WTC11 (cell line): ENCODE results near the gene PI3. TPM values are rescaled to one million over a fixed set of nuclear protein-coding genes. Genes with fewer than 3 reads are reported as not detected.

Experiments
- ATAC-seq: fragments of 200-7000 bp; cut with Tn5 transposase; 2 replicates; pipeline ENCODE4 v1.10.0; 2021; ENCODE audit warnings: mild to moderate bottlenecking, moderate library complexity
- CTCF ChIA-PET: fragments of 300-600 bp; sonication (Branson Sonifier 250); formaldehyde crosslinking; loops from one replicate; lab custom pipeline; 2021; ENCODE audit warnings: antibody characterized with exemption; lab: Charles Lee
- POLR2A ChIA-PET: fragments of 350-600 bp; sonication (Branson Sonifier 250); formaldehyde crosslinking; loops from one replicate; lab custom pipeline; 2021; ENCODE audit warnings: antibody characterized with exemption; lab: Charles Lee
- DNase-seq: peaks from one replicate; pipeline ENCODE4 v3.0.0; 2021; ENCODE audit warnings: low spot score
- H3K27ac Mint-ChIP-seq: 2 replicates; pipeline ENCODE4 v1.8.0; 2021; ENCODE audit warnings: mixed read lengths
- H3K27me3 Mint-ChIP-seq: 2 replicates; pipeline ENCODE4 v1.8.0; 2021; ENCODE audit warnings: low read depth, mild to moderate bottlenecking, moderate library complexity, mixed read lengths
- H3K36me3 Mint-ChIP-seq: 2 replicates; pipeline ENCODE4 v1.8.0; 2021; ENCODE audit warnings: mixed read lengths
- H3K4me1 Mint-ChIP-seq: 2 replicates; pipeline ENCODE4 v1.8.0; 2022; ENCODE audit warnings: mixed read lengths
- H3K4me3 Mint-ChIP-seq: 2 replicates; pipeline ENCODE4 v1.8.0; 2021; ENCODE audit warnings: mild to moderate bottlenecking, moderate library complexity, mixed read lengths
- H3K9me3 Mint-ChIP-seq: 2 replicates; pipeline ENCODE4 v1.8.0; 2021; ENCODE audit warnings: mixed read lengths
- AFF4 ChIP-seq: sonication (generic); formaldehyde crosslinking; IDR thresholded peaks from 2 replicates; pipeline ENCODE4 v1.8.1; 2023; ENCODE audit warnings: mild to moderate bottlenecking, missing genetic modification reagents, borderline replicate concordance
- ATF1 ChIP-seq: sonication (generic); formaldehyde crosslinking; IDR thresholded peaks from 2 replicates; pipeline ENCODE4 v1.8.1; 2023; ENCODE audit warnings: mild to moderate bottlenecking, moderate library complexity, missing genetic modification reagents
- E2F4 ChIP-seq: sonication (generic); formaldehyde crosslinking; IDR thresholded peaks from 2 replicates; pipeline ENCODE4 v1.8.1; 2022; ENCODE audit warnings: low read depth, mild to moderate bottlenecking, moderate library complexity, missing genetic modification reagents, borderline replicate concordance
- ELF4 ChIP-seq: sonication (generic); formaldehyde crosslinking; IDR thresholded peaks from 2 replicates; pipeline ENCODE4 v1.8.1; 2022; ENCODE audit warnings: low read depth, mild to moderate bottlenecking, moderate library complexity, missing genetic modification reagents
- FOXP1 ChIP-seq: sonication (generic); formaldehyde crosslinking; IDR thresholded peaks from 2 replicates; pipeline ENCODE4 v1.8.0; 2022; ENCODE audit warnings: missing genetic modification reagents, mild to moderate bottlenecking, moderate library complexity, borderline replicate concordance
- FOXP4 ChIP-seq: sonication (generic); formaldehyde crosslinking; IDR thresholded peaks from 2 replicates; pipeline ENCODE4 v1.8.0; 2022; ENCODE audit warnings: mild to moderate bottlenecking, missing genetic modification reagents
- HMGA2 ChIP-seq: fragments of 250-450 bp; sonication (Bioruptor Pico); IDR thresholded peaks from 2 replicates; pipeline ENCODE4 v1.4.0; 2021; ENCODE audit warnings: mild to moderate bottlenecking, moderate library complexity
- JUN ChIP-seq: sonication (generic); formaldehyde crosslinking; IDR thresholded peaks from 2 replicates; pipeline ENCODE4 v1.8.0; 2023; ENCODE audit warnings: mild to moderate bottlenecking, missing genetic modification reagents
- MXD4 ChIP-seq: fragments of 250-450 bp; sonication (Bioruptor Pico); IDR thresholded peaks from 2 replicates; pipeline ENCODE4 v1.8.0; 2021; ENCODE audit warnings: mild to moderate bottlenecking, moderate library complexity, borderline replicate concordance
- MYBL2 ChIP-seq: sonication (generic); formaldehyde crosslinking; IDR thresholded peaks from 2 replicates; pipeline ENCODE4 v1.8.1; 2023; ENCODE audit warnings: mild to moderate bottlenecking, moderate library complexity, missing genetic modification reagents
- OVOL2 ChIP-seq: fragments of 250-450 bp; sonication (Bioruptor Pico); IDR thresholded peaks from 2 replicates; pipeline ENCODE4 v1.9.0; 2021; ENCODE audit warnings: mild to moderate bottlenecking, borderline replicate concordance
- PREB ChIP-seq: sonication (generic); formaldehyde crosslinking; IDR thresholded peaks from 2 replicates; pipeline ENCODE4 v1.8.1; 2022; ENCODE audit warnings: mild to moderate bottlenecking, missing genetic modification reagents, moderate library complexity, borderline replicate concordance
- RELA ChIP-seq: sonication (generic); formaldehyde crosslinking; IDR thresholded peaks from 2 replicates; pipeline ENCODE4 v1.8.1; 2022; ENCODE audit warnings: missing genetic modification reagents, mild to moderate bottlenecking, borderline replicate concordance
- TCF7 ChIP-seq: sonication (generic); formaldehyde crosslinking; IDR thresholded peaks from 2 replicates; pipeline ENCODE4 v1.8.0; 2022; ENCODE audit warnings: mild to moderate bottlenecking, low read depth, missing genetic modification reagents, moderate library complexity
- TEAD1 ChIP-seq: sonication (generic); formaldehyde crosslinking; IDR thresholded peaks from 2 replicates; pipeline ENCODE4 v1.8.0; 2022; ENCODE audit warnings: mild to moderate bottlenecking, missing genetic modification reagents
- ZNF671 ChIP-seq: fragments of 250-450 bp; sonication (Bioruptor Pico); IDR thresholded peaks from 2 replicates; pipeline ENCODE4 v1.8.0; 2021; ENCODE audit warnings: mild to moderate bottlenecking
- total RNA-seq: library from RNA; stranded (reverse); gene quantifications from 3 replicates; pipeline ENCODE4 v1.2.3, GENCODE V29; 2021
- TF ChIP-seq, protein P1 (sequence below): sonication (generic); formaldehyde crosslinking; IDR thresholded peaks from 2 replicates; pipeline ENCODE4 v1.8.1; 2022; ENCODE audit warnings: low read depth, missing genetic modification reagents, borderline replicate concordance
- TF ChIP-seq, protein P2 (sequence below): sonication (generic); formaldehyde crosslinking; IDR thresholded peaks from 2 replicates; pipeline ENCODE4 v1.8.0; 2023; ENCODE audit warnings: missing genetic modification reagents

PI3 gene
- total RNA-seq, 1 experiment from 2014 or later: not detected

DNA sequence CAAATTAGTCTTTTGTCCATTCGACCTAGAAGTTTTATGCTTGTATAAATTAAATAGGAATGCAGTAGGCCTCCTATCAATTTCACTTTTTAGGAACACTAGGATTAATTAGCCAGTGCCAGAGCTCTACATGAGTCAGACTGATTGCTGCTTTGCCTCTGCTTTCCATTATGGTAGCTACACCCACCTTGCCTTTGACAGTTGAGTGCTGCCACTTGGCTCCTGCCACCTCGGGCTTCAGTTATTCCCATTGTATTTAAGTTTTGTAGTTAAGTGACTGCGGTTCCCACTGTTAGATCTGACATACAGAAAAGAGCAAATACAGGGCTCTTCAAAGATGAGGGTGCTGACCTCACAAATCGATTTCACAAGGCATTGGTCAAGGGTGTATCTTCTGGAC is 33.9 kb upstream of the PI3 start:
- H3K27ac Mint-ChIP-seq: no peak overlapping the region
- CTCF ChIA-PET: interaction anchor here (3.0 kb wide), 1 partner anchor 89 kb away, joined by 91 read pairs; no protein-coding TSS in a partner anchor
- peaks cover 7% of the 10 kb centered on the region; the same call in 1 of the 2 replicates for H3K9me3 Mint-ChIP-seq
- peaks cover 49% of the 10 kb centered on the region for H3K27me3 Mint-ChIP-seq
- no peak for DNase-seq
- no peak overlapping the region for H3K4me3 Mint-ChIP-seq
- TF ChIP-seq ATF1 (CRISPR knock-in tag) (no peak), RELA (CRISPR knock-in tag) (no peak), FOXP4 (CRISPR knock-in tag) (no peak), MXD4 (CRISPR knock-in tag) (no peak), HMGA2 (no peak), TEAD1 (CRISPR knock-in tag) (no peak), ZNF671 (no peak), AFF4 (CRISPR knock-in tag) (no peak), OVOL2 (CRISPR knock-in tag) (no peak), TCF7 (CRISPR knock-in tag) (no peak), MYBL2 (CRISPR knock-in tag) (no peak), PREB (CRISPR knock-in tag) (no peak), ELF4 (CRISPR knock-in tag) (no peak), E2F4 (no peak), FOXP1 (CRISPR knock-in tag) (no peak), JUN (CRISPR knock-in tag) (no peak)
- TF ChIP-seq, protein P1, sequence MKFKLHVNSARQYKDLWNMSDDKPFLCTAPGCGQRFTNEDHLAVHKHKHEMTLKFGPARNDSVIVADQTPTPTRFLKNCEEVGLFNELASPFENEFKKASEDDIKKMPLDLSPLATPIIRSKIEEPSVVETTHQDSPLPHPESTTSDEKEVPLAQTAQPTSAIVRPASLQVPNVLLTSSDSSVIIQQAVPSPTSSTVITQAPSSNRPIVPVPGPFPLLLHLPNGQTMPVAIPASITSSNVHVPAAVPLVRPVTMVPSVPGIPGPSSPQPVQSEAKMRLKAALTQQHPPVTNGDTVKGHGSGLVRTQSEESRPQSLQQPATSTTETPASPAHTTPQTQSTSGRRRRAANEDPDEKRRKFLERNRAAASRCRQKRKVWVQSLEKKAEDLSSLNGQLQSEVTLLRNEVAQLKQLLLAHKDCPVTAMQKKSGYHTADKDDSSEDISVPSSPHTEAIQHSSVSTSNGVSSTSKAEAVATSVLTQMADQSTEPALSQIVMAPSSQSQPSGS: no peak
- TF ChIP-seq, protein P2, sequence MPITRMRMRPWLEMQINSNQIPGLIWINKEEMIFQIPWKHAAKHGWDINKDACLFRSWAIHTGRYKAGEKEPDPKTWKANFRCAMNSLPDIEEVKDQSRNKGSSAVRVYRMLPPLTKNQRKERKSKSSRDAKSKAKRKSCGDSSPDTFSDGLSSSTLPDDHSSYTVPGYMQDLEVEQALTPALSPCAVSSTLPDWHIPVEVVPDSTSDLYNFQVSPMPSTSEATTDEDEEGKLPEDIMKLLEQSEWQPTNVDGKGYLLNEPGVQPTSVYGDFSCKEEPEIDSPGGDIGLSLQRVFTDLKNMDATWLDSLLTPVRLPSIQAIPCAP: no peak
- no peaks in the 10 kb centered on the region for H3K36me3 Mint-ChIP-seq
- H3K4me1 Mint-ChIP-seq: no peaks in the 10 kb centered on the region
- no peak for ATAC-seq
- POLR2A ChIA-PET: no interaction called here
